Activated T-helper 17 cell treated with anti-CD3 and anti-CD28 coated beads, Interleukin-2, amount 50 U/mL, for 72 hours (primary cell): ENCODE data around the gene TOLLIP. TPM values are rescaled to one million over a fixed set of nuclear protein-coding genes. Genes with fewer than 3 reads are reported as not detected.
"Not testable (repeated sequence)": the region's sequence is repeated elsewhere in the genome, so short reads cannot be mapped to it uniquely, and the experiment has no call there.

Experiments used
- ATAC-seq: fragments of 150-1000 bp; cut with Tn5 transposase; replicated peaks from 2 replicates; pipeline ENCODE4 v1.10.0; 2021; ENCODE audit warnings: mild to moderate bottlenecking, moderate library complexity
- H3K27ac Mint-ChIP-seq: one replicate; pipeline ENCODE4 v1.8.0; 2022; ENCODE audit warnings: mixed read lengths
- H3K27me3 Mint-ChIP-seq: one replicate; pipeline ENCODE4 v1.8.0; 2022; ENCODE audit warnings: mixed read lengths
- H3K36me3 Mint-ChIP-seq: one replicate; pipeline ENCODE4 v1.8.0; 2022; ENCODE audit warnings: low read depth, mild to moderate bottlenecking, mixed read lengths
- H3K4me1 Mint-ChIP-seq: one replicate; pipeline ENCODE4 v1.8.0; 2022; ENCODE audit warnings: mixed read lengths
- H3K4me3 Mint-ChIP-seq: one replicate; pipeline ENCODE4 v1.8.0; 2022; ENCODE audit warnings: mild to moderate bottlenecking, mixed read lengths
- H3K9me3 Mint-ChIP-seq: one replicate; pipeline ENCODE4 v1.8.0; 2022; ENCODE audit warnings: mixed read lengths
- total RNA-seq, 2 donors: library from RNA; stranded (reverse); gene quantifications; one replicate each; pipeline ENCODE4 v1.2.3, GENCODE V29; 2022

TOLLIP gene
- total RNA-seq, 2 donors from 2014 or later: 27.6 to 30.8 TPM

- H3K9me3 Mint-ChIP-seq: no peaks in the 10 kb centered on the region
- no peaks in the 10 kb centered on the region for H3K27me3 Mint-ChIP-seq
- ATAC-seq: no peak
- H3K4me3 Mint-ChIP-seq: no peak overlapping the region
- no peak overlapping the region for H3K27ac Mint-ChIP-seq
- H3K4me1 Mint-ChIP-seq: no peaks in the 10 kb centered on the region
- peaks cover 44% of the 10 kb centered on the region for H3K36me3 Mint-ChIP-seq
Measured at GRCh38 chr11:1278766-1279673, 30.4 kb downstream of the TOLLIP start.

- no peaks in the 10 kb centered on the region for H3K9me3 Mint-ChIP-seq
- H3K36me3 Mint-ChIP-seq: peaks cover 44% of the 10 kb centered on the region
- ATAC-seq: no peak
- no peak overlapping the region for H3K27ac Mint-ChIP-seq
- H3K27me3 Mint-ChIP-seq: no peaks in the 10 kb centered on the region
- H3K4me1 Mint-ChIP-seq: no peaks in the 10 kb centered on the region
- no peak overlapping the region for H3K4me3 Mint-ChIP-seq
Measured at GRCh38 chr11:1277936-1278512, 31.4 kb downstream of the TOLLIP start.

- Mint-ChIP-seq H3K36me3 (peaks cover 41% of the 10 kb centered on the region), H3K27ac (no peak overlapping the region), H3K9me3 (no peaks in the 10 kb centered on the region), H3K4me3 (no peak overlapping the region), H3K4me1 (no peaks in the 10 kb centered on the region), H3K27me3 (no peaks in the 10 kb centered on the region)
- no peak for ATAC-seq
Measured at GRCh38 chr11:1276866-1277615, 32.4 kb downstream of the TOLLIP start.

- no peaks in the 10 kb centered on the region for H3K9me3 Mint-ChIP-seq
- H3K27ac Mint-ChIP-seq: no peak overlapping the region
- H3K36me3 Mint-ChIP-seq: peaks cover 37% of the 10 kb centered on the region
- no peak for ATAC-seq
- no peaks in the 10 kb centered on the region for H3K4me1 Mint-ChIP-seq
- H3K4me3 Mint-ChIP-seq: no peak overlapping the region
- H3K27me3 Mint-ChIP-seq: no peaks in the 10 kb centered on the region
Measured at GRCh38 chr11:1276041-1276790, 33.2 kb downstream of the TOLLIP start.

- no peak overlapping the region for H3K4me3 Mint-ChIP-seq
- no peaks in the 10 kb centered on the region for H3K9me3 Mint-ChIP-seq
- H3K27ac Mint-ChIP-seq: no peak overlapping the region
- peaks cover 25% of the 10 kb centered on the region for H3K36me3 Mint-ChIP-seq
- no peaks in the 10 kb centered on the region for H3K27me3 Mint-ChIP-seq
- ATAC-seq: no peak
- no peaks in the 10 kb centered on the region for H3K4me1 Mint-ChIP-seq
Measured at GRCh38 chr11:1275021-1275420, 34.4 kb downstream of the TOLLIP start.

GRCh38 chr11:1274501-1274900, 34.9 kb downstream of the TOLLIP start:
- no peak for ATAC-seq
- Mint-ChIP-seq H3K27ac (no peak overlapping the region), H3K9me3 (no peaks in the 10 kb centered on the region), H3K36me3 (peaks cover 24% of the 10 kb centered on the region), H3K4me3 (no peak overlapping the region), H3K27me3 (no peaks in the 10 kb centered on the region), H3K4me1 (no peaks in the 10 kb centered on the region)

GRCh38 chr11:1272531-1272930, 36.9 kb downstream of the TOLLIP start:
- Mint-ChIP-seq H3K36me3 (peaks cover 22% of the 10 kb centered on the region), H3K9me3 (no peaks in the 10 kb centered on the region), H3K4me1 (no peaks in the 10 kb centered on the region), H3K4me3 (no peak overlapping the region), H3K27me3 (no peaks in the 10 kb centered on the region), H3K27ac (no peak overlapping the region)
- ATAC-seq: no peak

GRCh38 chr11:1271927-1272326, 37.5 kb downstream of the TOLLIP start:
- no peaks in the 10 kb centered on the region for H3K9me3 Mint-ChIP-seq
- peaks cover 17% of the 10 kb centered on the region for H3K36me3 Mint-ChIP-seq
- H3K27ac Mint-ChIP-seq: no peak overlapping the region
- H3K27me3 Mint-ChIP-seq: no peaks in the 10 kb centered on the region
- no peak for ATAC-seq
- H3K4me3 Mint-ChIP-seq: no peak overlapping the region
- no peaks in the 10 kb centered on the region for H3K4me1 Mint-ChIP-seq

GRCh38 chr11:1271406-1271805, 38.0 kb downstream of the TOLLIP start:
- Mint-ChIP-seq H3K36me3 (peaks cover 13% of the 10 kb centered on the region), H3K4me1 (no peaks in the 10 kb centered on the region), H3K4me3 (no peak overlapping the region), H3K27me3 (no peaks in the 10 kb centered on the region), H3K9me3 (no peaks in the 10 kb centered on the region), H3K27ac (no peak overlapping the region)
- no peak for ATAC-seq

- Mint-ChIP-seq H3K27me3 (no peaks in the 10 kb centered on the region), H3K36me3 (peaks cover 9% of the 10 kb centered on the region), H3K4me1 (no peaks in the 10 kb centered on the region), H3K4me3 (no peak overlapping the region), H3K9me3 (no peaks in the 10 kb centered on the region), H3K27ac (no peak overlapping the region)
- no peak for ATAC-seq
Measured at GRCh38 chr11:1271002-1271401, 38.4 kb downstream of the TOLLIP start.

- no peaks in the 10 kb centered on the region for H3K27me3 Mint-ChIP-seq
- H3K4me1 Mint-ChIP-seq: no peaks in the 10 kb centered on the region
- H3K27ac Mint-ChIP-seq: no peak overlapping the region
- no peaks in the 10 kb centered on the region for H3K9me3 Mint-ChIP-seq
- no peak overlapping the region for H3K4me3 Mint-ChIP-seq
- no peak for ATAC-seq
- H3K36me3 Mint-ChIP-seq: peaks cover 3% of the 10 kb centered on the region
Measured at GRCh38 chr11:1270476-1270875, 39.0 kb downstream of the TOLLIP start.

- Mint-ChIP-seq H3K4me3 (no peak overlapping the region), H3K27me3 (no peaks in the 10 kb centered on the region), H3K36me3 (no peaks in the 10 kb centered on the region), H3K4me1 (no peaks in the 10 kb centered on the region), H3K9me3 (no peaks in the 10 kb centered on the region), H3K27ac (no peak overlapping the region)
- ATAC-seq: no peak
Measured at GRCh38 chr11:1269957-1270356, 39.5 kb downstream of the TOLLIP start.

GRCh38 chr11:1267441-1268100, 41.9 kb downstream of the TOLLIP start:
- Mint-ChIP-seq H3K36me3 (no peaks in the 10 kb centered on the region), H3K9me3 (peaks cover 4% of the 10 kb centered on the region), H3K27me3 (no peaks in the 10 kb centered on the region), H3K27ac (no peak overlapping the region), H3K4me3 (no peak overlapping the region), H3K4me1 (peaks cover 10% of the 10 kb centered on the region)
- ATAC-seq: no peak

GRCh38 chr11:1266976-1267375, 42.5 kb downstream of the TOLLIP start:
- not testable (repeated sequence) for H3K9me3 Mint-ChIP-seq, H3K27ac Mint-ChIP-seq, ATAC-seq, H3K36me3 Mint-ChIP-seq, H3K4me3 Mint-ChIP-seq, H3K27me3 Mint-ChIP-seq
- H3K4me1 Mint-ChIP-seq: peaks cover 12% of the 10 kb centered on the region
